Measurements from ENCODE around the gene EXOC3L1. TPM values are rescaled to one million over a fixed set of nuclear protein-coding genes. Genes with fewer than 3 reads are reported as not detected.
A peak's percentile ranks its signal among the peaks of the same experiment; 100 is the strongest.

The EXOC3L1 gene
- total and polyA plus RNA-seq, 2 of the 13 experiments (the other 11 are each of a cell fraction or from before 2014, with no cell fraction given): 0.12 TPM; not detected in 1

GRCh38 chr16:67173808-67174705, 15.9 kb downstream of the EXOC3L1 start (continued):
- peak; percentile 81 for TF ChIP-seq ZNF609 (CRISPR knock-in tag; IDR thresholded peaks at IDR 0.05; ENCODE audit: borderline replicate concordance)
- no peak for TF ChIP-seq PLRG1 (conservative IDR thresholded peaks at IDR 0.05)
- TF ChIP-seq ZBTB33 (CRISPR knock-in tag; IDR thresholded peaks at IDR 0.05): peak; percentile 39
- TF ChIP-seq ZNF704 (CRISPR knock-in tag; IDR thresholded peaks at IDR 0.05; ENCODE audit: borderline replicate concordance): peak; percentile 79; the same call in 1 of the 2 replicates
- TF ChIP-seq ZNF75D (CRISPR knock-in tag; IDR thresholded peaks at IDR 0.05; ENCODE audit: borderline replicate concordance): no peak
- TF ChIP-seq ATF7-NPFF (CRISPR knock-in tag; IDR thresholded peaks at IDR 0.05; ENCODE audit: low read depth): peak; percentile 98
- TF ChIP-seq ZNF329 (CRISPR knock-in tag; IDR thresholded peaks at IDR 0.05; ENCODE audit: low read depth): peak; percentile 86; the same call in 1 of the 2 replicates
- TF ChIP-seq NR2F2 (IDR thresholded peaks at IDR 0.05; ENCODE audit: borderline replicate concordance, low read depth): no peak
- peak; percentile 86 for TF ChIP-seq PRMT3 (CRISPR knock-in tag; IDR thresholded peaks at IDR 0.05; ENCODE audit: borderline replicate concordance, low read depth)
- peak; percentile 84; the same call in 1 of the 2 replicates for TF ChIP-seq ZBTB4 (CRISPR knock-in tag; IDR thresholded peaks at IDR 0.05; ENCODE audit: borderline replicate concordance)
- TF ChIP-seq ZNF512 (CRISPR knock-in tag; IDR thresholded peaks at IDR 0.05): peak; percentile 91; the same call in 1 of the 2 replicates
- TF ChIP-seq ZNF207 (IDR thresholded peaks at IDR 0.05; ENCODE audit: borderline replicate concordance): no peak
- no peak for TF ChIP-seq ZNF720 (CRISPR knock-in tag; IDR thresholded peaks at IDR 0.05)
- TF ChIP-seq U2AF1 (optimal IDR thresholded peaks at IDR 0.05; ENCODE audit: low read depth, low read length): no peak

Data from HepG2 (cell line).